Measurements from ENCODE around the gene PRDX4. TPM values are rescaled to one million over a fixed set of nuclear protein-coding genes. Genes with fewer than 3 reads are reported as not detected.

PRDX4 gene
- total and polyA plus RNA-seq, 2 of the 8 experiments (the other 6 are each of a cell fraction or from before 2014, with no cell fraction given) = 130 TPM

DNA sequence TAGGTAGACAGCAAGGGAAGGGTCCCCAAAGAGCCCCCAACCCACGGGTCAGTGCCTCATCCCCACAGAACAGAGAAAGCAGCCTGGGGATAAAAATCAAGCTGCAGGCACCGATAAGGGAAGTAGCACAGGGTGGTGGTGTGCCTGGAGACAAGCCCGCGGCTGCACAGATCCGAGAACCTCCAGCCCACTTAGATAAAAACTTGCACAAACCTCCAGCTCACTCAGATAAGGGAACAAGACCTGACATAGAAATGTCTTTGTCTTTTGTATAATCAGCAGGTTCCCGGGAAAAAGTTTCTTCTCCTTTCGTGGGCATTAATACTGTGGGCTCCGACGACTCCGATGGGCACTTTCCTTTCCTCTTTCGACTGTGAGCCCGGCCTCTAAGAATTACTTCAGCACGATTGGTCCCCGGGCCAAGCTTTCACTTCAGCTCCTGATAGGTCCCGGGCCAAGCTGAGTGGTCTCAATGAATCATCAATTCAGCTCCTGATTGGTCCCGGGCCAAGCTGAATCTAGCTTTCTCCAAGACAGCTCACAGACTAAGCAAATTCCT, 32.4 kb downstream of the PRDX4 start:
- Histone ChIP-seq H3K14ac (ENCODE audit: insufficient read length) (no peak overlapping the region), H3K9ac (replicated peaks in 1 of 4; ENCODE audit: extremely low read depth in 1 of 4, low read depth in 3 of 4, low read length in 3 of 4) (no peak overlapping the region), H4K20me1 (replicated peaks in 1 of 2; ENCODE audit: control insufficient read depth in 1 of 2, insufficient read depth in 2 of 2, low read length in 2 of 2) (no peaks in the 10 kb centered on the region), H2BK12ac (ENCODE audit: low read depth, low read length) (no peak overlapping the region), H3K27me3 (replicated peaks in 1 of 4; ENCODE audit: control insufficient read depth in 3 of 4, extremely low read depth in 1 of 4, insufficient read depth in 3 of 4, low read length in 3 of 4) (no peaks in the 10 kb centered on the region), H3K27ac (ENCODE audit: low read depth, low read length) (no peak overlapping the region), H3K4me3 (ENCODE audit: extremely low read depth in 1 of 4, insufficient read depth in 2 of 4, low read depth in 3 of 4, low read length in 4 of 4) (no peak overlapping the region), H2BK15ac (ENCODE audit: low read length) (no peak overlapping the region), H2BK20ac (ENCODE audit: low read length) (no peak overlapping the region), H4K5ac (ENCODE audit: insufficient read length, low read depth, low read length) (no peak overlapping the region), H3K4me1 (replicated peaks in 1 of 4; ENCODE audit: control insufficient read depth in 3 of 4, insufficient read depth in 4 of 4, low read length in 3 of 4) (no peaks in the 10 kb centered on the region), H3K18ac (ENCODE audit: extremely low read depth, low read length) (no peak overlapping the region), H3K9me3 (ENCODE audit: insufficient read depth in 2 of 2, low read depth in 1 of 2, low read length in 1 of 2) (no peaks in the 10 kb centered on the region), H3K79me1 (ENCODE audit: low read depth, low read length) (no peaks in the 10 kb centered on the region), H2AK5ac (ENCODE audit: low read depth, low read length) (no peak overlapping the region), H3K4me2 (ENCODE audit: insufficient read depth in 1 of 2, low read depth in 2 of 2, low read length in 2 of 2) (no peak overlapping the region), H4K91ac (replicated peaks; ENCODE audit: insufficient read length, low read length) (no peak overlapping the region), H2AFZ (ENCODE audit: low read length) (no peak overlapping the region), H3K56ac (replicated peaks; ENCODE audit: insufficient read length, low read depth, low read length) (no peak overlapping the region), H3K4ac (replicated peaks; ENCODE audit: insufficient read length, low read depth, low read length) (no peak overlapping the region), H4K8ac (ENCODE audit: extremely low read depth, insufficient read depth, low read length) (no peak overlapping the region), H3K36me3 (ENCODE audit: control insufficient read depth in 2 of 4, insufficient read depth in 4 of 4, low read length in 3 of 4) (peaks cover 0 to 17% (median 7%) of the 10 kb centered on the region in 4 experiments; a peak in 3 of 8 replicates), H3K79me2 (ENCODE audit: control insufficient read depth in 1 of 2, insufficient read depth in 2 of 2, low read length in 2 of 2) (no peaks in the 10 kb centered on the region), H2BK120ac (replicated peaks; ENCODE audit: low read depth, low read length) (no peak overlapping the region), H3K23me2 (ENCODE audit: low read depth, low read length) (no peaks in the 10 kb centered on the region), H2BK5ac (ENCODE audit: low read depth, low read length) (no peak overlapping the region), H3K23ac (ENCODE audit: insufficient read length) (no peak overlapping the region)
- CTCF ChIA-PET (ENCODE audit: partially characterized antibody) = interaction anchor here (0.6 to 1.8 kb wide), 4 partner anchors 9 to 234 kb away, joined by 3 to 10 read pairs (median 3); no protein-coding TSS in a partner anchor
- POLR2A ChIA-PET (ENCODE audit: partially characterized antibody) = interaction anchor here (1.3 kb wide), 1 partner anchor 204 kb away, joined by 3 read pairs; no protein-coding TSS in a partner anchor
- FAIRE-seq (no peak), DNase-seq (ENCODE audit: low read depth in 1 of 2, low spot score in 2 of 2) (peak in 1 of 2 experiments; percentile 45)
- WGBS, 2 experiments (ENCODE audit: extremely low coverage in 1 of 2, insufficient coverage in 1 of 2, insufficient read length in 1 of 2, insufficient replicate concordance in 2 of 2, low coverage in 1 of 2, low lambda C conversion rate in 2 of 2, missing lambda C conversion rate in 1 of 2) = 85% methylated on average over 11 of the region's 16 CpGs; no CpG with 5 or more reads in 1 of the 2 experiments
- TF ChIP-seq BCL11A (IDR thresholded peaks at IDR 0.05; ENCODE audit: low read depth in 2 of 2, low read length in 2 of 2) = no peak
- no peak for TF ChIP-seq BRCA1 (IDR thresholded peaks at IDR 0.05; ENCODE audit: low read depth, low read length)
- no peak for TF ChIP-seq NRF1 (IDR thresholded peaks at IDR 0.05; ENCODE audit: low read depth, low read length)
- TF ChIP-seq TCF12 (IDR thresholded peaks at IDR 0.05; ENCODE audit: low read depth, low read length) = no peak
- no peak for TF ChIP-seq TEAD4 (IDR thresholded peaks at IDR 0.05; ENCODE audit: low read depth, low read length)
- no peak for TF ChIP-seq RBBP5 (IDR thresholded peaks at IDR 0.05; ENCODE audit: borderline replicate concordance, low read depth, low read length)
- TF ChIP-seq KDM5A (IDR thresholded peaks at IDR 0.05; ENCODE audit: low read length) = no peak
- no peak for TF ChIP-seq CBX5 (IDR thresholded peaks at IDR 0.05; ENCODE audit: low read depth, low read length)
- TF ChIP-seq ZNF274 (IDR thresholded peaks at IDR 0.05; ENCODE audit: borderline replicate concordance, extremely low read depth, low read length) = no peak
- no peak for TF ChIP-seq BACH1 (IDR thresholded peaks at IDR 0.05; ENCODE audit: low read length)
- no peak for TF ChIP-seq SUZ12 (IDR thresholded peaks at IDR 0.05; ENCODE audit: low read length)
- TF ChIP-seq, protein P1, sequence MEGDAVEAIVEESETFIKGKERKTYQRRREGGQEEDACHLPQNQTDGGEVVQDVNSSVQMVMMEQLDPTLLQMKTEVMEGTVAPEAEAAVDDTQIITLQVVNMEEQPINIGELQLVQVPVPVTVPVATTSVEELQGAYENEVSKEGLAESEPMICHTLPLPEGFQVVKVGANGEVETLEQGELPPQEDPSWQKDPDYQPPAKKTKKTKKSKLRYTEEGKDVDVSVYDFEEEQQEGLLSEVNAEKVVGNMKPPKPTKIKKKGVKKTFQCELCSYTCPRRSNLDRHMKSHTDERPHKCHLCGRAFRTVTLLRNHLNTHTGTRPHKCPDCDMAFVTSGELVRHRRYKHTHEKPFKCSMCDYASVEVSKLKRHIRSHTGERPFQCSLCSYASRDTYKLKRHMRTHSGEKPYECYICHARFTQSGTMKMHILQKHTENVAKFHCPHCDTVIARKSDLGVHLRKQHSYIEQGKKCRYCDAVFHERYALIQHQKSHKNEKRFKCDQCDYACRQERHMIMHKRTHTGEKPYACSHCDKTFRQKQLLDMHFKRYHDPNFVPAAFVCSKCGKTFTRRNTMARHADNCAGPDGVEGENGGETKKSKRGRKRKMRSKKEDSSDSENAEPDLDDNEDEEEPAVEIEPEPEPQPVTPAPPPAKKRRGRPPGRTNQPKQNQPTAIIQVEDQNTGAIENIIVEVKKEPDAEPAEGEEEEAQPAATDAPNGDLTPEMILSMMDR (IDR thresholded peaks at IDR 0.05; ENCODE audit: control extremely low read depth in 1 of 3, insufficient read depth in 1 of 3, low read depth in 1 of 3, low read length in 3 of 3) = no peak

Data from H1 (cell line).